Activated effector memory CD4-positive, alpha-beta T cell treated with anti-CD3 and anti-CD28 coated beads, Interleukin-2, amount 50 U/mL, for 16 hours (primary cell): ENCODE results near the gene CLDN24.
"Not testable (repeated sequence)": the region's sequence is repeated elsewhere in the genome, so short reads cannot be mapped to it uniquely, and the experiment has no call there.

Experiments
- DNase-seq: peaks from one replicate; pipeline ENCODE4 v3.0.0-alpha.2; 2020

CLDN24 gene

DNA sequence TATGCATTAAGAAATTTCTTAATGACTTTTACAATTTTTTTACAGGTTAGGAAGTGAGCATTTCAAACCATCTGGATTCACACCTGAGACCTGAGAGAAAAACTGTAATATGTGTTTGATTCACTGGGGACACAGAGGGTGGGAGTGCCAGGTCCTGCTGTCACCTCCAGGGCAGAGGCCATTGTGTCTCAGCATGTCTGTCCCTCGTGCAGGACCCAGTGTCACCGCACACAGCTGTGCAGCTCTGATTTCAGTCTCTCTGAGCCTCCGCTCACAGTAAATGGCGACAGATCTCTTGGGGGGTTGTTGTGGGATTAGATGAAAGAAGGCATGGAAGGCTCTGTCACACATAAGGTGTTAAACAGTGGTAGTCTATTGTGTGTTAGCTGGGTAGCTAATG lies 23.0 kb upstream of the CLDN24 start:
- no peak for DNase-seq

DNA sequence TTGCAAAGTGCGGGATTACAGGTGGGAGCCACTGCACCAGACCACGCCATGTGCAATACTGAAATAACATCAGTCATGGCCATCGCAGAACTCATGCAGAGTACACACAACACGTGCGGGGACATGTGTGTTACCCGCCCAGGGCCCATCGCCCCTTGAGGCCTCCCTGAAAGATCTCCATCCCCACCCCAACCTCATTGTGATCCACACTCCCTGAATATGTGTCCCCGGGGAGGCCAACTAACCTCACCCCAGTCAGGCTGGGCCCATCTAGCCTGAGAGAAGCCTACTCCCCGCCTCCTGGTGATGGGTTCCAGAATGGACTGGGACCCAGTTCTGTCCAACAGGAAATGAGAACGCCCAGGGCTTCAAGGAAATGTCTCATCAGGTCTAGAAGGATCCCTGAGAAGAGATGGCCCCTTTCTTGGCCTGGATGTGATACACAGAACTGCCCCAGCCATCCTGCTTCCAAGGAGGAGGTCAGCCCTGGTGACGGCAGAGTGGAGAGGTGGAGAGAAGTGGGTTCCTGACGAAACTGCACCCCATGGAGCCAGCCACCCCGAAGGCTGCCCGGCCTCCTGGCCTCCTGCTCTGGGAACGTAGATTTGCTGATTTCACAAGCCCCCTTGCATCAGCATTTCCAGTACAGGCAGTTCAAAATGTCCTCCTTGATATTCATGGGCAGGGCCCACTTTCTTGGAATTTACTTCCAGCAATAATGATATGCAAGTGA lies 22.5 kb upstream of the CLDN24 start:
- DNase-seq: no peak

DNA sequence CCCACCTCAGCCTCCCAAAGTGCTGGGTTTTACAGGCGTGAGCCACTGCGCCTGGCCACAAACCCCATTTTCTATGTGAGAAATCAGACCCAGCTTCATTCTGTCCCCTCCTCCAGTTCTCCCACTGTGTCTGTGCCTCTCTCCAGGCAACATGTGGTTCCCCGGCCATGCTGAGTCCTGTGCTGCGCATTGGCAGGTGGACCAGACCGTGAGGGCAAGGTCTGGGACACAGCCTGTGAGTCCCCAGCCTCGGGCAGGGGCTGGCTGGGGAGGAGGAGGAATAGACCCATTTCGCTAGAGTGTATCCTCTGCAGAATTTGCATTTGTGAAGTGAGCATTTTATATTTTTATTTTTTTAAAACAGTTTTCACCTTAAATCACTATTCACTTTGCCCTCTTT lies 21.5 kb upstream of the CLDN24 start:
- DNase-seq: no peak

DNA sequence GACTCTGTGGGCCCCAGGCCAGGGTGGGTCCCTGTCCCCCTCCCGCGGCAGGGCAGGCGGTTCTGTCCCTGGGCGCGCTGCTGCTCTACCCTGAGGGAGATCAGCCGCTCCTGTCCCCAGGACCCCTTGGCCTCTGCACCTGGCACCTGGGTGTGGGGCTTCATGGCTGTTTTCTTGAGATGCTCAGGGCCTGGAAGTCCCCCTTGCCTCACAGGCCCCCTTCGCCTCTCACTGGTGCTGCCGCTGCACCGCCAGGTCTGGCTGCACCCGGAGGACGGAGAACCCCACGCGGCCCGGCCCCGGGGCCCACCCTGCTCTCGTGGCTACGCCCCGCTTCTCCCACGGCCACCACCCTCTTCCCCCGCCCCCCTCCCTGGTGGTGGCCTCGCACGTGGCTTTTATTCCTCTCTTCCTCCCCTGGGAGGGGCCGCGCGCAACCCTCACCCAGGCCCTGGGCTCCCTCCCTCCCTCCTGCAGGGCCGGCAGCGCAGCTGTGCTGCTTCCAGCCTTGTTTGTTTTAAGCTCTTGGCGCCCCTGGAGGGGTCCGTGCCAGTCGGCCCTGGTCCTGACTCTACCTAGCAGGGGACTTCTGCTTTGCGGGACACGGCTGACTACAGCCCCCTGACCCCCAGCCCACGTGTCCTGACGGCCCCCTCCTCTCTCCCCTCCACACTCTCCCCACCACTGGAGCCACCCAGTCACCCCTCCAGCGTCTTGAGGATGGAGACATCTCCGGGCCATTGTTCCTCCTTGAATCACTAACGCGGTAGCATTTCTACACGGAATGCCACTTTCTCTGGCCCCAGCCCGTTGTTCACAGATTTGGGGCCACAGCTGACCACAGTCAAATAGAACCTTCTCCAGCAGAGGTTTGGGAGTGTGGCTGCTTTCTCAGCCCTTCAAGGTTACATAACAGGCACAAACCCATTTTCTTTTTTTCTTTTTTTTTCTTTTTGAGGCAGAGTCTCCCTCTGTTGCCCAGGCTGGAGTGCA lies 20.6 kb upstream of the CLDN24 start:
- DNase-seq: no peak

DNA sequence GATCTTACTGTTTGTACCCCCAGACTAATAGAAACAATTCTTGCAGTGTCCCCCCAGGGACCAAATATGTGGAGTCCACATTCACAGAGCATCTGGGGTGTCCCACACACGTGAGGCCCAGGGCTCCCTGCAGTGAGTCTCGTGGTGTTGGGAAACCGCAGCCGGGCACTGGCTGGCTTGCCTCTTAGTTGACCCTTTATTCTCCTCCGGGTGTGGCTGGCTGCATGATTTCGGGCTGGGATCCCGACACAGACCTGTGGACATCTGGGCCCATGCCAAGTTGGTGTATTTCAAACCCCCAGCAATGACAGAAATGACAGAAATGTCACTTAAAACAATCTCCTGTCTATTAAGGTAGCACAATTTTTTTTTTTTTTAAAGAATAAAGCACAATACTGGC lies 15.6 kb upstream of the CLDN24 start:
- no peak for DNase-seq

DNA sequence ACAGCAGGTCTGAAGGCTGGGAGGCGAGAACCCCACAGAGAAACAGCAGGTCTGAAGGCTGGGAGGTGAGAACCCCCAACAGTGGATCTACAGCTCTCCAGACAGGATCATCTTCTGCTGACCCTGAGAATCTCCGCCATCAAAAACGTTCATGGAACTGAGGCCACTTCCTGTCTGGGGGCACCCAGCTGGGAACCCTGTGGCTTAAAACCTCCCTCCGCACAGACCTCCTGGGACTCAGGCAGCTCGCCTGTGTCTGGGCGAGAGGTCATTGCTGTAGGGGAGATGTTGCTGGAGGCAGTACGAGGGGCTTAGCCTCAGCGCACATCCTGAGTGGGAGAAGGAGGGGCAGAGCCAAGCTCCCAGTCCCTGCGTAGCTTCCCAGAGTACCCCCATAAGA lies 15.1 kb upstream of the CLDN24 start:
- DNase-seq: no peak

DNA sequence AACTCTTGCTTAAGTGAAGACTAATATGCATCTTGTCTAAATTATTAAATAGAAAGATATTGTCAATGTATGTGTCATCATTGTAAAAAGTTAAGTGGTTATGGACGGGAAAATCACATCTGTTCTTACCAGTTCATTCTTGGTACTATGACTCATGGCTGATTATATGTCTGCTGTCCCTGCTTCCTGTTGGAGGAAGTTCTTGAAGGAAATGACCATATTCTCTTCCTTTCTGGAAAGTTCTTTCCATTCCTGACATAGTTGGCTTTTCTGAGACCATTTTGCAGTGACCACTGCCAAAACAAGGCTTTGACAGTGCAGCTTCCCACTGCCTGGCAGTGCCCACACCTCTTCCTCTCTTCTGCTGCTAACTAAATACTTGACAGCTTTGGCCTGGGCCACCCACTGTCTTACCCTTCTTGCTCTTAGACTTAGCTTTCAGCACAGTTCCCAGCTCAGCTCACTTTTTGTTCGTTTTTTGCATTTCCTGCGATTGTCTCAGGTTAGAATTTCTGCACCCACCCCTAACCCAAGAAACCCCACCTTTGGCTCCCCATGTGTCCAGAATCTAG lies 13.2 kb upstream of the CLDN24 start:
- DNase-seq: no peak

DNA sequence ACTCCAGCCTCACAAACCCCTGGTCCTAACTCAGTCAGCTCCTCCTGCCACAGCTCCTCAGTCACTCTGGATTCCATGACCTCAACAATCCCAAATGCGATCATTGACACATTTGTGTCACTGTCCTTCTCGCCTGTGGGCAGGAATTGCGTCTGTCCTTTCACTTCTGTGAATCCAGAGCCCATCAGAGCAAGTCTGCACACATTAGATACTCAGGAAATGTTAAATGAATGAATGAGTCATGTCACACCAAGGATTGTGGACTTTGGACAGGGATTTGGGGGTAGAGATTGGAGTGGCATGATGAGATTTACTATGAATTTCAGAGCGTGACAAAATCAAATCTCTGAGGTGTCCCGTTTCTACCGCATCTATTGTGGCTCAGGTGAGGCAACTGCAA lies 11.8 kb upstream of the CLDN24 start:
- no peak for DNase-seq

DNA sequence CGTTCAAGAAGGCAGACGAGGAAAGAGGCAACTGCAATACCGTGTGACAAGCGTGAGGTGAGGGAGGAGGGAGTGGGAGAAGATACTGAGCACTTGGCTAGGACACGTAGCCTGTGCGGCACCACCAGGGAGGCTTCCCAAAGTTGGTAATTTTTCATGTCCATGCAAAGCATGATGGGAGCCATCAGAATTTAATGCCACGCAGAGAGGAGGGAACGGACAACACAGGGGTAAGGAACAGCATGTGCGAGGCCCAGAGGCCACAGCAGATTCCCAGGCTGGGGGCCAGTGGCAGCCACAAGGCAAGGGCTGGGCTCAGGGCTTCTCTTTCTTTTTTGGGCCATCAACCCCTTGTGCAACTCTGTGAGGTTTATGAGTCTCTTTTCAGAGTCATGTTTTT lies 11.0 kb upstream of the CLDN24 start:
- DNase-seq: no peak

DNA sequence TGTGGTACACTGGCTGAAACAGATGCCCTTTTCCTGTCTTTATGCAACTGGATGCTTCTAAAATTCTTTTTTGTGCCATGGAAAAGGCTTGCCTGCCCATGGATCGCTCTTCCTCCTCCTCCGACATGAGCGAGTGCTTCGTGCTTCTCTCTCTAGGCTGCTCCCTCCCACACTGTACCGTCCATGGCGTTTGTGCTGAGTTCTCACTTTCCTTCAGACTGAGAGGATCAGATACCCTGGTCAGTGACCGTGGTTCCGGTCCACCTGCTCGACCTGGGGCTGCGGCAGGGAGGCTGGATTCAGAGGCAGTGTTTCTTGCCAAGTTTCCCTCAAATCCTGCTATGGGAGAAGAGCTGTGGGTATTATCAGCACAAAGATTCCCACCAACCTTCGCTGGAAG lies 10.2 kb upstream of the CLDN24 start:
- DNase-seq: no peak

DNA sequence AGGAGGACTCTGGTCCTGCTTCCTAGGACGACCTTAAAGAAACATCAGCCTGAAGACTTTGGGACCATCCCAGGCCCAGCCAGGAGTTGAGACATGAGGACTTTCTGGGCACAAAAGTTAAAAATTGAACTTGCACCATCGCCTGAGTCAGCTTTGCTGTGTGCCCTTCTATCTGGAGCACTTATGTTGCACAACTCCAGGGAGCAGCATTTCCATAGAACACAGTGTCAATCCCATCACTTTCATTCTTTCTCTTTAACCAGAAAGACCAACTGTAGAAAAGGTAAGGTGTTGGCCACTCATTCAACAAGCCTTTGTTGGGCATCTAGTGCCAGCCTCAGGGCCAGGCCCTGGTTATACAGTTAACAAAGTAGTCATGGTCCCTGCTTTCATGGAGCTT lies 8.6 kb upstream of the CLDN24 start:
- DNase-seq: no peak

DNA sequence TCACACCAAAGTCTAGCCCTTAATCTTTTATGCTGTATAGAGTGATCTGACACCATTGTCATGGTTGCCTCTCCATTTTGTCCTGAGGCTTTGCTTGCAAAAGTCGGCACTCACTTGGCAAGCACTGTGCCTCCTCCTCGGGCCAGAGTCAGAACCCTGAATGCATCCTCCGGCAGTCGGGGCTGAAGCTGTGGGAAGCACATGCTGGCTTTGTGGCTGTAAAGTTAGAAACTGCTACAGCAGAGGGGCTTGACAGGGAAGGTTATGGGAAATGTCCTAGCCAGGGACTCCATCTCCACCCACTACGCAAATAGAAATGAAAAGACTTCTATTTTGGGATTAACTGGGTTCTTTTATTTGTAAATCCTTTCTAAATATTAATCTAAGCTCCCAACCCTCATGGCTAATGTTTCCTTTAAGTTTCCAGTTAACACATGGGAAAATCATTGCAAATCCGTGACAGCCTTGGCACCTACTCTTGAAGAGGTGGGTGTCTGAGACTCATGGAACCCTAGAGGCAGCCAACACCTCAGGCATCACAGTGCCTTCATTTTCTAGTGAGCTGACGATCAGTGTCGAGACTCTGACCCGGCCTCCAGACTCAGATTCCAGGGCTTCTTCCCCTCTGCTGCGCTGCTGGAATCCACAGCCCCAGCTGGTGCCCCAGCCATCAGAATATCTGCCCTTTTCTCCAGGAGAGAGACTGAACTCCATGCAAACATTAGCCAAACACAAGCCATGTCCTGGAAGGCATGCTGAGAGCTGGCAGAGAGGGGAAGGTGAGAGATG lies 7.9 kb upstream of the CLDN24 start:
- DNase-seq: no peak

DNA sequence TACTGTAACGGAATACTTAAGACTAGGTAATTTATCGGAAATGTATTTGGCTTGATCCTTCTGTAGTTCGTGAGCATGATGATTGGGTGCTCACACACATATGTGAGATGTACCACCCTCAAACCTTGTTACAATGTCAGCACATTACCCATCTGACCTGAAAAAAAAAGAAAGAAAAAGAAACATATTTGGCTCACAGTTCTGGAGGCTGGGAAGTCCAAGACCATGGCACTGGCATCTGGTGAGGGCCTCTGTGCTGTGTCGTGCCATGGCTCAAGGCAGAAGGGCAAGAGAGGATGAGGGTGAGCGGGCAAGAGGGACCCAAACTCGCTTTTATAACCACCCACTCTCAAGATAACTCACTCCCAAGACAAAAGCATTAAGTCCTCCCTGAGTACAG lies 7.0 kb upstream of the CLDN24 start:
- no peak for DNase-seq

DNA sequence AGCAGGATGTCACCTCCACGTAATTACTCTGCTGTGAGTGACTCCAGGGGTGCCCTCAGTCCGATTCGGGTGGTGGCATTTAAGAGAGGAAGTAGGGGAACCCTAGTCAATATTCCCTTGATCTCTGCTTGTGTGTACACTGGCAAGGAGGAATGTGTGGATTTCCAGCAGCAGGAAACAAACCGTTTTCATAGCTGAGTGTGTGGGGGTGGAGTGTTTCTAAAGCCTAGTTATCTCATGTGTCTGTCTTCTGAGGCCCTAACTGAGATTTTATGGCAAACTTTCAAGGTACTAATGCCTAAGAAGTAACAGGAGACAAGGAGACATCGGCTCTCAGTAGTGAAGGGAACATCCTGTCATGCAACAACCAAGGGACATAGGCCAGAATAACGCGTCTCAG lies 6.6 kb upstream of the CLDN24 start:
- DNase-seq: no peak

DNA sequence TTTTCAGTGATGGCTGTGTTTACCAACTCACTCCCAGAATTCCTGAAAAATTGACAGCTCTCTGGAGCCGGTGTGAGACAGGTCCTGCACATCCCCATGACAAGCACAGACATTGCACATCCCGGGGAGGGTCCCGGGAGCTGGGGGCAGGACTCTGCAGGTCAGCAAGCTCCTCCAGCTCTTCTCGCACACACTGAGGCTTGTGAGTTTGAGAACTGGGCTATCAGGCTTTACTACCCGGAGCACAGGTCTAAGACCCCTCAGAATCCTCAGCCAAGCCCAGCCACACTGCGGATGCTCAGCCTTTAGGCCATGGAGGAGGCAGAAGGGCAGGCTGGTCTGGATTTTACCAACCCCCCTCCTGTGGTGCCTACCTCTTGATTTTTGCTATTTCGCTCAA lies 5.6 kb upstream of the CLDN24 start:
- DNase-seq: no peak

DNA sequence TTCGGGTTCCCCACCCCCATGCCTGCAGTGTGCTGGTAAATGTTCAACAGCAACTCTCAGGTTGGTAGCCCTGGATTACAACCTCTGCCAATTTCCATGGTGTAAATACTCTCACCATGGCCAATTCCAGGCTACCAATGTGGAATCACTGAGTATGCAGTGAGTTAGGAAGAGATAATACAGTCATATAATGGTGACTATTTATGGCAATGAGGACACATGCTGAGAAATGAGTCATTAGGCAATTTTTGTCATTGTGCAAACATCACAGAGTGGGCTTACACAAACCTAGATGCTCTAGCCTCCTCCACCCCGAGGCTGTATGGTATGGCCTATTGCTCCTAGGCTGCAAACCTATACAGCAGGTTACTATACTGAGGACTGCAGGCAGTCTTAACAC lies 4.6 kb upstream of the CLDN24 start:
- no peak for DNase-seq

DNA sequence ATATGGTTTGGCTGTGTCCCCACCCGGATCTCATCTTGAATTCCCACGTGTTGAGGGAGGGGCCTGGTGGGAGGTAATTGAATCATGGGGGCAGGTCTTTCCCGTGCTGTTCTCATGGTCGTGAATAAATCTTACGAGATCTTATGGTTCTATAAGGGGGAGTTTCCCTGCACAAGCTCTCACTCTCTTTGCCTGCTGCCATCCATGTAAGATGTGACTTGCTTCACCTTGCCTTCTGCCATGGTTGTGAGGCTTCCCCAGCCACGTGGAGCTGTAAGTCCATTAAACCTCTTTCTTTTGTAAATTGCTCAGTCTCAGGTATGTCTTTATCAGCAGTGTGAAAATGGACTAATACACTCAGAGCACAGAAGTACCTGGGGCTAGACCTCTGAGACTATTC lies 4.2 kb upstream of the CLDN24 start:
- DNase-seq: not testable (repeated sequence)

DNA sequence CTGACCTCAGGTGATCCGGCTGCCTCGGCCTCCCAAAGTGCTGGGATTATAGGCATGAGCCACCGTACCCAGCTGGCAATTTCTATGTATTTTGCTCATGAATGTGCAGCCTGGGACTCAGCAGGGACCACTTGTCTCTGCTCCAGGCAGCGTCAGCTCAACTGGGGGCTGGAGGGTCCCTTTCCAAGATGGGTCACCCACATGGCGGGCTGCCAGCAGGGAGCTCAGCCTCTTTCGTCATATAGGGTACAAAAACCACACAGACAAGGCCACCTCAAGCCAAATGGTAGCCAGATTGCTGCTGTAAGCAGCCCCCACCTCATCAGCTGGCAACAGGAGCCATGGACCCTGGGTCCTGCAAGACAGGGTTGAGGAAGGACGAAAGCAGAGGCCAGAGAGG lies 2.4 kb upstream of the CLDN24 start:
- DNase-seq: no peak

DNA sequence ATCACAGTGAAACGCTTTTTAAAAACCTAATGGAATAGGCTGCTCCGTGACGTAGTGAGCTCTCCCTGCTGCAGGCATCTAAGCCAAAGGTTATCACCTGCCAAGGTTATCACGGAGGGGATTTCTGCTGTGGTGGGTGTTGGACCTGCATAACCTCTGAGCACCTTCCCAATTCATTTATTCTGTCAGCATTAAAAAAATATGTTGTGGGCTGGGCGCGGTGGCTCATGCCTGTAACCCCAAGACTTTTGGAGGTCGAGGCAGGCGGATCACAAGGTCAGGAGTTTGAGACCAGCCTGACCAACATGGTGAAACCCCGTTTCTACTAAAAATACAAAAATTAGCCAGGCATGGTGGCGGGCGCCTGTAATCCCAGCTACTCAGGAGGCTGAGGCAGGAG lies 1.8 kb upstream of the CLDN24 start:
- DNase-seq: not testable (repeated sequence)

DNA sequence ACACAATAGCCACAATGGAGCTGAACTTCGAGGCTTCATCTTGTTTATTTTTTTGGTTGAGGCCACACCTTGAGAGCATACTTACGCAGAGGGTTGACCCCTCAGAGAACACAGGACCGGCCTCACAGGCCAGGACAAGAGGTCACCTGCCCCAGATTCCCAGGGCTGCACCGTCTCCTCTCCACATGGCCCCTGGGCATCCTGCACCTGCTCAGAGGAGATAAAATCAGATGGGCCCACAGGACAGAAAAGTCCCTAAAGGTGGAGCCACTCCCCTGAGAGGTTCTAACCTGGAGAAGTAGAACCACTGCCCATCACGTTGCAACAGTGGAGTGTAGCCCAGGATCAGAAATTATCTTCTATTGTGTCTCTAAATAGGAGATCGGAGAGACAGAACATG lies 1.1 kb upstream of the CLDN24 start:
- DNase-seq: no peak

DNA sequence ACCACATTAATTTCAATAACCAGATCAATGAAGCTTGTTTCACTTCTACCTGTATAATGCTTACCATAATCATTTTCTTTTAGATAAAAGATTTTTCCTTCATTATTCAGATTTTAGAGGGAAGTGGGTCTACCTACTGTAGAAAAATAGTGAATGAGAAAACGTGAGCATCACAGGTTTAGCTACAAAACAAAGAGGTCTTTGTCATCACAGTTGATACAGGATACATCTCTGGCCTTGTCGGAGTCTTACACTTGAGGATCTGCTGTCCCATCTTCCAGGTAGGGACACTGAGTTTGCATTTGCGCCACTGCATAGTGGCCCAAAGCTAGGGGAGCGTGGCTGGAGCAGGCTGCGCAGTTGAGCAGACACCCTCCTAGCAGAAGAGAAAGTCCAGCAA lies 710 bp downstream of the CLDN24 start:
- DNase-seq: no peak

DNA sequence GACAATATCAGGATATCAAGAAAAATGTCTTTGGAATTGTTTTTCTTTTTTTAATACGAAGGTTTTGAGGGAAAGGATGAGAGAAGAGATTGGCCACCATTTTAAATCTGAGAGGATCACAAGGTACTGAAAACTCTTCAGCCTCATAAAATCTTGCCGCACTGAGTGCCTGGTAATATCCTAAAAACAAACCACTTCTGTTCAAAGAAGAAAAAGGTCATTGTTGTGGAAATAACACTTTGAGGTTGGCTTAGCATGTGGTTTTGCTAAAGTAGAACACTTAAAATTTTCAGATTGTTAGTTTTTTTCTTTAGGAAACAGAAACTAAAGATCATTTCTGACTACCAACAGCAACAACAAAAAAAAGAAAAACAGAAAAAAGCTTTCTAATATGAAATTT lies 1.1 kb downstream of the CLDN24 start:
- DNase-seq: no peak
